Activated CD8-positive, alpha-beta T cell treated with anti-CD3 and anti-CD28 coated beads, Interleukin-2, amount 10 ng/mL, durations not matched to agents 7 days and 5 days (primary cell): ENCODE results near the gene NT5C3A. TPM values are rescaled to one million over a fixed set of nuclear protein-coding genes. Genes with fewer than 3 reads are reported as not detected.
"Not testable (repeated sequence)": the region's sequence is repeated elsewhere in the genome, so short reads cannot be mapped to it uniquely, and the experiment has no call there.

ENCODE experiments used
- ATAC-seq: fragments of 150-1000 bp; cut with Tn5 transposase; one replicate; pipeline ENCODE4 v1.10.0; 2021; ENCODE audit warnings: moderate library complexity
- CTCF ChIA-PET: fragments of 350-600 bp; sonication (Branson Sonifier 250); formaldehyde crosslinking; loops from one replicate; lab custom pipeline; 2021; ENCODE audit warnings: antibody characterized with exemption; lab: Charles Lee
- POLR2A ChIA-PET: fragments of 350-600 bp; sonication (Branson Sonifier 250); formaldehyde crosslinking; loops from one replicate; lab custom pipeline; 2021; ENCODE audit warnings: antibody characterized with exemption; lab: Charles Lee
- DNase-seq: peaks from one replicate; pipeline ENCODE4 v3.0.0-alpha.2; 2020
- H3K27ac Mint-ChIP-seq: one replicate; pipeline ENCODE4 v1.8.0; 2021; ENCODE audit warnings: mild to moderate bottlenecking, mixed read lengths
- H3K27me3 Mint-ChIP-seq: one replicate; pipeline ENCODE4 v1.8.0; 2021; ENCODE audit warnings: low read depth, mixed read lengths
- H3K36me3 Mint-ChIP-seq: one replicate; pipeline ENCODE4 v1.8.0; 2021; ENCODE audit warnings: low read depth, mixed read lengths
- H3K4me1 Mint-ChIP-seq: one replicate; pipeline ENCODE4 v1.8.0; 2021; ENCODE audit warnings: low read depth, mixed read lengths
- H3K4me3 Mint-ChIP-seq: one replicate; pipeline ENCODE4 v1.8.0; 2021; ENCODE audit warnings: mild to moderate bottlenecking, mixed read lengths
- H3K9me3 Mint-ChIP-seq: one replicate; pipeline ENCODE4 v1.8.0; 2022; ENCODE audit warnings: mixed read lengths; ENCODE audit not compliant: insufficient read depth
- total RNA-seq, 2 experiments: library from RNA; stranded (reverse); gene quantifications; one replicate each; pipeline ENCODE4 v1.2.3, GENCODE V29; 2021

NT5C3A gene
- total RNA-seq, 2 experiments from 2014 or later, result 44.4 to 45.8 TPM

- ATAC-seq, DNase-seq, H3K4me3 Mint-ChIP-seq, POLR2A ChIA-PET, H3K27ac Mint-ChIP-seq, H3K36me3 Mint-ChIP-seq, H3K4me1 Mint-ChIP-seq, CTCF ChIA-PET, H3K9me3 Mint-ChIP-seq: not testable (repeated sequence)
- H3K27me3 Mint-ChIP-seq, result peaks cover 14% of the 10 kb centered on the region
Measured at GRCh38 chr7:33003111-33003510, 59.5 kb downstream of the NT5C3A start.

GRCh38 chr7:32999380-32999779, 63.2 kb downstream of the NT5C3A start:
- H3K9me3 Mint-ChIP-seq, result not testable (repeated sequence)

GRCh38 chr7:32998361-32999171, 64.0 kb downstream of the NT5C3A start:
- H3K27me3 Mint-ChIP-seq, result peaks cover 22% of the 10 kb centered on the region
- POLR2A ChIA-PET, H3K27ac Mint-ChIP-seq, DNase-seq, H3K9me3 Mint-ChIP-seq, H3K36me3 Mint-ChIP-seq, CTCF ChIA-PET: not testable (repeated sequence)
- peak overlapping the region; percentile 8 for H3K4me3 Mint-ChIP-seq
- peak; percentile 68 for ATAC-seq
- peaks cover 11% of the 10 kb centered on the region for H3K4me1 Mint-ChIP-seq

More at GRCh38 chr7:32999380-32999779, 63.2 kb downstream of the NT5C3A start:
- H3K27ac Mint-ChIP-seq, ATAC-seq, DNase-seq, CTCF ChIA-PET, POLR2A ChIA-PET, H3K4me3 Mint-ChIP-seq, H3K36me3 Mint-ChIP-seq: not testable (repeated sequence)
- Mint-ChIP-seq H3K27me3 (peaks cover 19% of the 10 kb centered on the region), H3K4me1 (peaks cover 11% of the 10 kb centered on the region)

GRCh38 chr7:32997956-32998355, 64.6 kb downstream of the NT5C3A start:
- ATAC-seq, CTCF ChIA-PET, H3K27ac Mint-ChIP-seq, POLR2A ChIA-PET, H3K4me3 Mint-ChIP-seq, H3K9me3 Mint-ChIP-seq, H3K36me3 Mint-ChIP-seq, DNase-seq: not testable (repeated sequence)
- Mint-ChIP-seq H3K27me3 (peaks cover 27% of the 10 kb centered on the region), H3K4me1 (peaks cover 15% of the 10 kb centered on the region)

GRCh38 chr7:32992750-32993149, 69.8 kb downstream of the NT5C3A start:
- peaks cover 42% of the 10 kb centered on the region for H3K4me1 Mint-ChIP-seq
- CTCF ChIA-PET, H3K36me3 Mint-ChIP-seq, H3K4me3 Mint-ChIP-seq, H3K27ac Mint-ChIP-seq, DNase-seq, H3K9me3 Mint-ChIP-seq, POLR2A ChIA-PET: not testable (repeated sequence)
- peak; percentile 56 for ATAC-seq
- peaks cover 30% of the 10 kb centered on the region for H3K27me3 Mint-ChIP-seq

GRCh38 chr7:32991975-32992700, 70.4 kb downstream of the NT5C3A start:
- POLR2A ChIA-PET, H3K4me3 Mint-ChIP-seq, CTCF ChIA-PET, H3K36me3 Mint-ChIP-seq, H3K27ac Mint-ChIP-seq, H3K9me3 Mint-ChIP-seq: not testable (repeated sequence)
- Mint-ChIP-seq H3K4me1 (peaks cover 42% of the 10 kb centered on the region), H3K27me3 (peaks cover 30% of the 10 kb centered on the region)
- DNase-seq (peak; percentile 33), ATAC-seq (peak; percentile 38)

GRCh38 chr7:32991068-32991585, 71.4 kb downstream of the NT5C3A start:
- peaks cover 42% of the 10 kb centered on the region for H3K4me1 Mint-ChIP-seq
- H3K36me3 Mint-ChIP-seq, H3K9me3 Mint-ChIP-seq, DNase-seq, H3K4me3 Mint-ChIP-seq, CTCF ChIA-PET, ATAC-seq, H3K27ac Mint-ChIP-seq, POLR2A ChIA-PET: not testable (repeated sequence)
- peaks cover 30% of the 10 kb centered on the region for H3K27me3 Mint-ChIP-seq

- Mint-ChIP-seq H3K27me3 (peaks cover 23% of the 10 kb centered on the region), H3K4me3 (peak overlapping the region; percentile 26), H3K4me1 (peaks cover 39% of the 10 kb centered on the region), H3K27ac (peak overlapping the region; percentile 27)
- H3K9me3 Mint-ChIP-seq, H3K36me3 Mint-ChIP-seq, POLR2A ChIA-PET, DNase-seq: not testable (repeated sequence)
- CTCF ChIA-PET, result interaction anchor here (0.5 to 0.6 kb wide), 2 partner anchors 23 to 165 kb away, joined by 3 read pairs; no protein-coding TSS in a partner anchor
- ATAC-seq, result peak; percentile 34
Measured at GRCh38 chr7:32988148-32988547, 74.4 kb downstream of the NT5C3A start.

- H3K4me1 Mint-ChIP-seq, ATAC-seq, POLR2A ChIA-PET, H3K36me3 Mint-ChIP-seq, DNase-seq, H3K9me3 Mint-ChIP-seq, CTCF ChIA-PET, H3K27ac Mint-ChIP-seq, H3K4me3 Mint-ChIP-seq: not testable (repeated sequence)
- peaks cover 15% of the 10 kb centered on the region for H3K27me3 Mint-ChIP-seq
Measured at GRCh38 chr7:32979902-32980301, 82.7 kb downstream of the NT5C3A start.

GRCh38 chr7:32979246-32979645, 83.3 kb downstream of the NT5C3A start:
- DNase-seq, CTCF ChIA-PET, H3K36me3 Mint-ChIP-seq, H3K4me3 Mint-ChIP-seq, H3K27ac Mint-ChIP-seq, H3K27me3 Mint-ChIP-seq, H3K4me1 Mint-ChIP-seq, H3K9me3 Mint-ChIP-seq, POLR2A ChIA-PET, ATAC-seq: not testable (repeated sequence)

- ATAC-seq, H3K27ac Mint-ChIP-seq, CTCF ChIA-PET, POLR2A ChIA-PET, H3K4me3 Mint-ChIP-seq, H3K4me1 Mint-ChIP-seq, H3K36me3 Mint-ChIP-seq, H3K9me3 Mint-ChIP-seq, DNase-seq: not testable (repeated sequence)
- peaks cover 13% of the 10 kb centered on the region for H3K27me3 Mint-ChIP-seq
Measured at GRCh38 chr7:32977159-32977558, 85.4 kb downstream of the NT5C3A start.

GRCh38 chr7:32971967-32972366, 90.6 kb downstream of the NT5C3A start:
- H3K4me3 Mint-ChIP-seq, POLR2A ChIA-PET, H3K9me3 Mint-ChIP-seq, DNase-seq, H3K36me3 Mint-ChIP-seq, ATAC-seq, CTCF ChIA-PET, H3K27ac Mint-ChIP-seq, H3K4me1 Mint-ChIP-seq: not testable (repeated sequence)
- peaks cover 15% of the 10 kb centered on the region for H3K27me3 Mint-ChIP-seq
